GM18526 (cell line): Measurements from ENCODE around the gene CBX2.

Experiments
- POLR2A ChIP-seq: IDR thresholded peaks from 3 replicates; pipeline ENCODE4 v1.6.1; 2011; ENCODE audit not compliant: insufficient read length; ENCODE audit errors: extremely low read depth

CBX2 gene

GRCh38 chr17:79739148-79740062 is 38.5 kb upstream of the CBX2 start:
- no peak for TF ChIP-seq POLR2A

GRCh38 chr17:79740413-79740812 is 37.5 kb upstream of the CBX2 start:
- no peak for TF ChIP-seq POLR2A

- TF ChIP-seq POLR2A, result no peak
Observed at GRCh38 chr17:79741401-79741750, 36.6 kb upstream of the CBX2 start.

DNA sequence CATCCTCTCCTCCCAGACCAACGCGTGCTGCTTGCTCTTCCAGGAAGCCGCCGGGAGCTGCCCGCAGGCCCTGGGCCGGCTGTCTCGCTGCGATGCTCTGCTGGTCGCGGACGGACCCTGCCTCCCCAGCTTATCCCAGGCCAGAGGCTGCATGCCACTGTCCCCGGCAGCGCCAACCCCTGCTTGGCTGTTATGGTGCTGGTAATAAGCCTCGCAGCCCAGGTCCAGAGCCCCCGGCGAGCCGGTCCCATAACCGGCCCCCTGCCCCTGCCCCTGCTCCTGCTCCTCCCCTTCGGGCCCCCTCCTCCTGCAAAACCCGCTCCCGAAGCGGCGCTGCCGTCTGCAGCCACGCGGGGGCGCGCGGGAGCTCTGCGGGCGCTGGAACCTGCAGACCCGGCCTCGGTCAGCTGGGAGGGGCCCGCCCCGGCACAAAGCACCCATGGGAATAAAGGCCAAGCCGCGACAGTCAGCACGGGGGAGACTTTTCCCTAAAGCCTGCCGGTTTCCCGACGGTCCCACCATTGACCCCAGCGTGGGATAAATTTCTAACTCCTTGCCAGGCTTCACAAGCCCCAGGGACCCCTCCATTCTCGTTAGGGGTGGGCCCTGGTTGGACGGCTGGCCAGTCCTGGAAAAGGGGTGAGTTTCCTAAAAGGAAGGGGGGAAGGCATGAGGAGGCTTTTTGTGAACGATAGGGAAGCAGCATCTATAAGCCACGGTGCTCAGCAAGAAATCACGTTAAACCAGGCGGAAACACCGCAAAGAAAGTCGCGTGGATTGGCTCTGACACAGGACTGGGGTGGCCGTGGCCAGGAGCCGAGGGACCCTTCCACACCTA is 36.0 kb upstream of the CBX2 start:
- TF ChIP-seq POLR2A, result no peak

GRCh38 chr17:79742589-79742918 is 35.4 kb upstream of the CBX2 start:
- no peak for TF ChIP-seq POLR2A

- no peak for TF ChIP-seq POLR2A
Observed at GRCh38 chr17:79742951-79743476, 34.9 kb upstream of the CBX2 start.

- no peak for TF ChIP-seq POLR2A
Observed at GRCh38 chr17:79743614-79744013, 34.3 kb upstream of the CBX2 start.

GRCh38 chr17:79745641-79746105 is 32.3 kb upstream of the CBX2 start:
- TF ChIP-seq POLR2A, result no peak

DNA sequence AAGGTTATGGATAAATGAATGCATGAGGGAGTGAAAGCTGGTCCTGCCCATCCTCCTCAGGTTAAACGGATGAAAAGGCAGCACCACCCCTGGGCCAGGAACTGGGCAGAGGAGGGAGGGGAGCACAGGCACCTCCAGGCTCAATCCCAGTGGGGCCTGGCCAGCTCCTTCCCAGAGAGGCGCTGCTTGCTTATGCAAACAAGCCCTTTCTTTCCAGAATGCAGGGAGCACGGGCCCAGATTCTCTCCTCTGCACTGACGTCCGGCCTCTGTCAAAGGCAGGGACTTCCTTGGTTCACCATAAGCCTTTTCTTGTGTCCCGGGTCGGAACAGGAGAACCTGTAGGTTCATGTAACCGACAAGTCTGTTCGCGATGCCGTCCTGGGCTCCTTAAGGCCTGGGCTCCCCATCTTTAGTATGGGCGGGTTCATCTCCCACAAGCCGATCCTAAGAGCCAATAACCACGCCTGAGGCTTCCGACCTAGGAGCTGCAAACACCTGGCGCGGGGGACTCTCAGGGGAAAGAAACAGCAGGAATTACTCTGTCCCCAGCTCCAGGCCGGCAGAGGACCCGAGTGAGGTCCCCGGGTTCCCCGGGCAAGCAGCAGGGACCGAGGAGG is 30.9 kb upstream of the CBX2 start:
- no peak for TF ChIP-seq POLR2A

GRCh38 chr17:79747508-79748294 is 30.2 kb upstream of the CBX2 start:
- no peak for TF ChIP-seq POLR2A

GRCh38 chr17:79748295-79749099 is 29.5 kb upstream of the CBX2 start:
- TF ChIP-seq POLR2A, result no peak

DNA sequence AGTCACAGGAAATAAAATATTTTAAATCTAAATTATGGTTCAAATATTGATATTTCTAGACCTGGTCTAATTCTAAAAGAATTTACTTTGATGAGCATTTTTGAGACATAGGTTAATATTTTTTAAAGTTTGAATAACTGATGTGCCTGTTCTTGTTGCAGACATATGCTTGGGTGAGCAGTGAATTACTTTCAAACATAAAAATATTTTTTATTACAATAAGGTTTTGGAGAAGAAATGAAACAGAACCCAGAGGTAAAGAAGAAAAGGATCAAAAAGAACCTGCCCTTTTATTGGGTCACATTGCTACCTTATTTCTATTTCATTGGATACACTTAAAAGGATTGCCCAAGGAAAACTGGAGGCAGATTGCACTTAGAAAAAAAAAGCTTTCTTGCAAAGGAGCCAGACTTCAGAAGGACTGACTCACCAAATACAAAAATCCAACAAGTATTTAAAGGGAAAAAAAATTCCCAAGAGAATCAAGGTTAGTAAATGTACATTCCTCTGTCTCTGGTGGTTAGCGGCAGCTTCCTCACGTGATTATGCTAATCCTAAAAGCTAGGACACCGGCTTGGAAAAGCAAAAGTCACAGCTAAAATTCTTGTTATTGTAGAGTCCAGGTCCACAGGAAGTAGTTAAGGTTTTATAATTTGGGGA is 28.7 kb upstream of the CBX2 start:
- no peak for TF ChIP-seq POLR2A

- no peak for TF ChIP-seq POLR2A
Observed at GRCh38 chr17:79749958-79750357, 28.0 kb upstream of the CBX2 start.

DNA sequence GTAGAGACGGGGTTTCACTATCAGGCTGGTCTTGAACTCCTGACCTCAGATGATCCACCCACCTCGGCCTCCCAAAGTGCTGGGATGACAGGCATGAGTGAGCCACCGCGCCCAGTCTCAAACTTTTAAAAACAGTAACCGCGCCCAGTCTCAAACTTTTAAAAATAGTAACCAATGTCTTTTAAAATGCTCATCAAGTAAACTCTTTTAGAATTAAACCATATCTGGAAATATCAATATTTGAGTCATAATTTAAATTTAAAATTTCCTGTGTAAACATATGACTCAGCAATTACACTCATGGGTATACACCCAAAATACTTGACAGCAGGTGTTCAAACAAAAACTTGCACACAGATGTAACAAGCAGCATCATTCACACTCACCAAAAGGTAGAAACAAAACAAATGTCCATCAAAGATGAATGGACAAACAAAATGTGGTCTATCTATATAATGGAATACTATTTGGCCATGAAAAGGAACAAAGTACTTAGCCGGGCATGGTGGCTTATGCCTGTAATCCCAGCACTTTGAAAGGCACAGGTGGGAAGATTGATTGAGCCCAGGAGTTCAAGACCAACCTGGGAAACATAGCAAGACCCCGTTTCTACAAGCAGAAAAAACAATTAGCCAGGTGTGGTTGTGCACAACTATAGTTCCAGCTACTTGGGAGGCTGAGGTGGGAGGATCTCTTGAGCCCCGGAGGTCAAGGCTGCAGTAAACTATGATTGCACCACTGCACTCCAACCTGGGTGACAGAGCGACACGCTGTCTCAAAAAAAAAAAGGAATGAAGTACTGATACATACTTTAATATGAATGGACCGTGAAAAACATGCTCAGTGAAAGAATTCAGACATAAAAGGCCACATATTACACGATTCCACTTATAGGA is 27.1 kb upstream of the CBX2 start:
- no peak for TF ChIP-seq POLR2A
